Body of pancreas (tissue), 4 donors: ENCODE results near the gene ADGRL3. TPM values are rescaled to one million over a fixed set of nuclear protein-coding genes. Genes with fewer than 3 reads are reported as not detected.

ENCODE experiments used
- ATAC-seq: fragments of 150-250 bp; one replicate; pipeline ENCODE4 v1.9.1; 2016
- DNase-seq, 4 donors: peaks; one replicate each; pipeline ENCODE4 v3.0.0-alpha.2; 2019
- H3K27ac ChIP-seq, 4 donors: fragments of 200-600 bp; sonication (generic); 1 replicate in 3 of 4; 2 replicates in 1 of 4; pipeline versions ENCODE4 v1.5.1 to v1.6.1; 2016 to 2019; ENCODE audit warnings: mild to moderate bottlenecking in 1 of 4, mixed read lengths in 1 of 4, moderate library complexity in 1 of 4
- H3K27me3 ChIP-seq, 2 donors: fragments of 200-600 bp; sonication (generic); one replicate each; pipeline ENCODE4 v1.6.0; 2016; ENCODE audit warnings: mild to moderate bottlenecking in 1 of 2
- H3K36me3 ChIP-seq, 2 donors: fragments of 200-600 bp; sonication (generic); replicated peaks in 1 of 2; 2 replicates each; pipeline ENCODE4 v1.5.1; 2016; ENCODE audit warnings: low read depth in 2 of 2; ENCODE audit not compliant: insufficient read depth in 1 of 2
- H3K4me1 ChIP-seq: fragments of 200-600 bp; sonication (generic); one replicate; pipeline ENCODE4 v1.6.0; 2016
- H3K4me3 ChIP-seq, 2 donors: fragments of 200-600 bp; sonication (generic); 1 replicate in 1 of 2; 2 replicates in 1 of 2; pipeline ENCODE4 v1.5.1; 2016 to 2019
- H3K9me3 ChIP-seq, 3 donors: fragments of 200-600 bp; sonication (generic); 1 replicate in 2 of 3; 2 replicates in 1 of 3; pipeline ENCODE4 v1.5.1; 2016
- CTCF ChIP-seq, 7 experiments: fragments of 450-650 bp in 4 of 7; fragments of 200-600 bp in 3 of 7; sonication (generic) in 3 of 7; IDR thresholded peaks; one replicate each; pipeline ENCODE4 v1.5.1; 2016 to 2019; ENCODE audit warnings: antibody characterized with exemption in 7 of 7
- POLR2A ChIP-seq, 3 donors: fragments of 450-650 bp; IDR thresholded peaks; one replicate each; pipeline ENCODE4 v1.6.1; 2016; ENCODE audit warnings: antibody characterized with exemption in 3 of 3, mild to moderate bottlenecking in 2 of 3
- WGBS, 2 donors: methylation state at CpG; one replicate each; pipeline ENCODE4 v1.1.5; 2017; 5-methylcytosine and 5-hydroxymethylcytosine counted together
- intact Hi-C: fragments of 100-400 bp; cut with DNase I; formaldehyde crosslinking; loops from one replicate; pipeline ENCODE4 v1.15.1; 2023
- total RNA-seq, 2 donors: library from RNA; depleted of rRNA; stranded (reverse); fragments of >200 nt; gene quantifications; one replicate each; pipeline ENCODE4 v1.1.0, GENCODE V29; 2016

The ADGRL3 gene
- total RNA-seq, 2 donors from 2014 or later: 0.33 to 1.0 TPM

GRCh38 chr4:61300266-61300844, 100.2 kb downstream of the ADGRL3 start:
- Histone ChIP-seq H3K27ac (no peak overlapping the region), H3K9me3 (no peaks in the 10 kb centered on the region), H3K4me3 (no peak overlapping the region), H3K4me1 (no peaks in the 10 kb centered on the region), H3K36me3 (no peaks in the 10 kb centered on the region), H3K27me3 (no peaks in the 10 kb centered on the region)
- 65 to 100% methylated on average over 1 to 2 of the region's 2 CpGs for WGBS, 2 donors
- DNase-seq (no peak), ATAC-seq (no peak)
- TF ChIP-seq POLR2A (IDR thresholded peaks at IDR 0.05) (no peak), CTCF (IDR thresholded peaks at IDR 0.05) (no peak)
- intact Hi-C loops: no loop called here

GRCh38 chr4:61301271-61301670, 101.1 kb downstream of the ADGRL3 start:
- TF ChIP-seq CTCF (IDR thresholded peaks at IDR 0.05) (no peak), POLR2A (IDR thresholded peaks at IDR 0.05) (no peak)
- Histone ChIP-seq H3K4me1 (no peaks in the 10 kb centered on the region), H3K27me3 (no peaks in the 10 kb centered on the region), H3K9me3 (no peaks in the 10 kb centered on the region), H3K27ac (no peak overlapping the region), H3K36me3 (no peaks in the 10 kb centered on the region), H3K4me3 (no peak overlapping the region)
- DNase-seq (no peak), ATAC-seq (no peak)
- intact Hi-C loops: no loop called here
- whole genome bisulfite sequencing, 2 donors: 15 to 18% methylated on average over 3 of the region's 3 CpGs

GRCh38 chr4:61308033-61308432, 107.9 kb downstream of the ADGRL3 start:
- ATAC-seq (no peak), DNase-seq (no peak)
- no peaks in the 10 kb centered on the region for H3K36me3 ChIP-seq
- WGBS, 2 donors: 78 to 90% methylated on average over 2 of the region's 2 CpGs
- TF ChIP-seq CTCF (IDR thresholded peaks at IDR 0.05) (no peak), POLR2A (IDR thresholded peaks at IDR 0.05) (no peak)
- H3K27me3 ChIP-seq: no peaks in the 10 kb centered on the region
- no peak overlapping the region for H3K4me3 ChIP-seq
- H3K27ac ChIP-seq: no peak overlapping the region
- no peaks in the 10 kb centered on the region for H3K9me3 ChIP-seq
- H3K4me1 ChIP-seq: no peaks in the 10 kb centered on the region
- intact Hi-C loops: no loop called here

- no peaks in the 10 kb centered on the region for H3K9me3 ChIP-seq
- no peak overlapping the region for H3K4me3 ChIP-seq
- WGBS, 2 donors: 60 to 72% methylated on average over 1 of the region's 1 CpG
- TF ChIP-seq POLR2A (IDR thresholded peaks at IDR 0.05) (no peak), CTCF (IDR thresholded peaks at IDR 0.05) (no peak)
- H3K4me1 ChIP-seq: no peaks in the 10 kb centered on the region
- ATAC-seq (no peak), DNase-seq (no peak)
- intact Hi-C loops: no loop called here
- H3K27ac ChIP-seq: no peak overlapping the region
- H3K27me3 ChIP-seq: no peaks in the 10 kb centered on the region
- H3K36me3 ChIP-seq: no peaks in the 10 kb centered on the region
Observed at GRCh38 chr4:61309616-61310015, 109.5 kb downstream of the ADGRL3 start.

GRCh38 chr4:61312526-61312925, 112.4 kb downstream of the ADGRL3 start:
- intact Hi-C loops: no loop called here
- H3K4me1 ChIP-seq: no peaks in the 10 kb centered on the region
- no peaks in the 10 kb centered on the region for H3K9me3 ChIP-seq
- DNase-seq (no peak), ATAC-seq (no peak)
- no peaks in the 10 kb centered on the region for H3K27me3 ChIP-seq
- no peak for TF ChIP-seq POLR2A (IDR thresholded peaks at IDR 0.05)
- TF ChIP-seq CTCF (IDR thresholded peaks at IDR 0.05): no peak
- WGBS, 2 donors: 82 to 92% methylated on average over 1 of the region's 1 CpG
- H3K36me3 ChIP-seq: no peaks in the 10 kb centered on the region
- H3K27ac ChIP-seq: no peak overlapping the region
- H3K4me3 ChIP-seq: no peak overlapping the region
